GM19193 (cell line): ENCODE measurements around the gene CSTB.

Experiments
- POLR2A ChIP-seq: IDR thresholded peaks from 4 replicates; pipeline ENCODE4 v1.6.1; 2011; ENCODE audit not compliant: insufficient read depth, insufficient read length; ENCODE audit errors: extremely low read depth

The CSTB gene

GRCh38 chr21:43801006-43801783 lies 25.1 kb upstream of the CSTB start:
- TF ChIP-seq POLR2A = no peak

GRCh38 chr21:43800566-43800965 lies 24.5 kb upstream of the CSTB start:
- no peak for TF ChIP-seq POLR2A

GRCh38 chr21:43800124-43800523 lies 24.0 kb upstream of the CSTB start:
- no peak for TF ChIP-seq POLR2A

GRCh38 chr21:43799301-43799840 lies 23.3 kb upstream of the CSTB start:
- no peak for TF ChIP-seq POLR2A

GRCh38 chr21:43797925-43798715 lies 22.0 kb upstream of the CSTB start:
- no peak for TF ChIP-seq POLR2A

GRCh38 chr21:43797415-43797814 lies 21.3 kb upstream of the CSTB start:
- no peak for TF ChIP-seq POLR2A

- no peak for TF ChIP-seq POLR2A
Observed at GRCh38 chr21:43794857-43795256, 18.7 kb upstream of the CSTB start.

- TF ChIP-seq POLR2A = no peak
Observed at GRCh38 chr21:43794311-43794710, 18.2 kb upstream of the CSTB start.

GRCh38 chr21:43793243-43793642 lies 17.1 kb upstream of the CSTB start:
- no peak for TF ChIP-seq POLR2A

- TF ChIP-seq POLR2A = no peak
Observed at GRCh38 chr21:43792406-43792805, 16.3 kb upstream of the CSTB start.

GRCh38 chr21:43790010-43790524 lies 14.0 kb upstream of the CSTB start:
- TF ChIP-seq POLR2A = no peak

- peak; percentile 84 for TF ChIP-seq POLR2A
Observed at GRCh38 chr21:43789276-43790009, 13.3 kb upstream of the CSTB start, which contains the start of gene RRP1. TSS of gene RRP1 (plus strand) at chr21:43789577. CDS start at chr21:43789630, 53 bp downstream.

- no peak for TF ChIP-seq POLR2A
Observed at GRCh38 chr21:43786807-43787440, 10.8 kb upstream of the CSTB start.

- no peak for TF ChIP-seq POLR2A
Observed at GRCh38 chr21:43786300-43786806, 10.2 kb upstream of the CSTB start.

GRCh38 chr21:43785134-43785533 lies 9.0 kb upstream of the CSTB start:
- no peak for TF ChIP-seq POLR2A
